Stimulated activated CD8-positive, alpha-beta memory T cell treated with anti-CD3 and anti-CD28 coated beads, Interleukin-4, amount 100 ng/mL, for 4 hours (primary cell): ENCODE data around the gene POC1B.

Experiments
- DNase-seq, 2 donors: peaks; one replicate each; pipeline ENCODE4 v3.0.0-alpha.2; 2020; ENCODE audit warnings: low read depth in 2 of 2, low spot score in 1 of 2

Gene POC1B

GRCh38 chr12:89497467-89497866 is 28.4 kb downstream of the POC1B start:
- DNase-seq: no peak

- no peak for DNase-seq
Observed at GRCh38 chr12:89497005-89497404, 28.8 kb downstream of the POC1B start.

GRCh38 chr12:89494411-89495231 is 31.2 kb downstream of the POC1B start:
- DNase-seq: no peak

- no peak for DNase-seq
Observed at GRCh38 chr12:89493670-89494302, 32.1 kb downstream of the POC1B start.

GRCh38 chr12:89492883-89493282 is 33.0 kb downstream of the POC1B start:
- no peak for DNase-seq

- no peak for DNase-seq
Observed at GRCh38 chr12:89490922-89491321, 34.9 kb downstream of the POC1B start.

- no peak for DNase-seq
Observed at GRCh38 chr12:89486264-89486663, 39.6 kb downstream of the POC1B start.

- DNase-seq: no peak
Observed at GRCh38 chr12:89484470-89484869, 41.4 kb downstream of the POC1B start.

GRCh38 chr12:89481213-89481914 is 44.5 kb downstream of the POC1B start:
- no peak for DNase-seq

- no peak for DNase-seq
Observed at GRCh38 chr12:89479982-89480381, 45.9 kb downstream of the POC1B start.

GRCh38 chr12:89477633-89478279 is 48.1 kb downstream of the POC1B start:
- no peak for DNase-seq

GRCh38 chr12:89476904-89477595 is 48.8 kb downstream of the POC1B start:
- DNase-seq: no peak

GRCh38 chr12:89476232-89476631 is 49.6 kb downstream of the POC1B start:
- DNase-seq: no peak

GRCh38 chr12:89475203-89475990 is 50.5 kb downstream of the POC1B start:
- DNase-seq: no peak

GRCh38 chr12:89474615-89475014 is 51.2 kb downstream of the POC1B start:
- no peak for DNase-seq

- DNase-seq: no peak
Observed at GRCh38 chr12:89472508-89472907, 53.3 kb downstream of the POC1B start.

GRCh38 chr12:89470741-89471509 is 54.9 kb downstream of the POC1B start:
- DNase-seq: no peak

- DNase-seq: no peak
Observed at GRCh38 chr12:89469361-89469760, 56.5 kb downstream of the POC1B start.

GRCh38 chr12:89468648-89469326 is 57.1 kb downstream of the POC1B start:
- DNase-seq: no peak
